DMS153 treated with DMSO at 0.1 percent for 48 hours (cell line): Measurements from ENCODE around the gene ZNF280B.
A peak's percentile ranks its signal among the peaks of the same experiment; 100 is the strongest.
"Not testable (repeated sequence)": the region's sequence is repeated elsewhere in the genome, so short reads cannot be mapped to it uniquely, and the experiment has no call there.

Source experiments
- DNase-seq: peaks from one replicate; lab custom pipeline; 2025; ENCODE audit not compliant: unreplicated experiment; lab: John Stamatoyannopoulos, UW

The ZNF280B gene

GRCh38 chr22:22465094-22465602 lies 43.4 kb downstream of the ZNF280B start:
- no peak for DNase-seq

GRCh38 chr22:22464541-22465054 lies 43.9 kb downstream of the ZNF280B start:
- no peak for DNase-seq

GRCh38 chr22:22463855-22464540 lies 44.5 kb downstream of the ZNF280B start:
- peak; percentile 58 for DNase-seq

GRCh38 chr22:22462813-22463567 lies 45.6 kb downstream of the ZNF280B start:
- DNase-seq = no peak

GRCh38 chr22:22461583-22461982 lies 47.0 kb downstream of the ZNF280B start:
- no peak for DNase-seq

GRCh38 chr22:22461111-22461510 lies 47.4 kb downstream of the ZNF280B start:
- DNase-seq = no peak

GRCh38 chr22:22460635-22461034 lies 47.9 kb downstream of the ZNF280B start:
- no peak for DNase-seq

- no peak for DNase-seq
Measured at GRCh38 chr22:22460060-22460459, 48.5 kb downstream of the ZNF280B start.

- DNase-seq = no peak
Measured at GRCh38 chr22:22458896-22459588, 49.5 kb downstream of the ZNF280B start.

GRCh38 chr22:22458387-22458786 lies 50.2 kb downstream of the ZNF280B start:
- no peak for DNase-seq

- DNase-seq = no peak
Measured at GRCh38 chr22:22454997-22455396, 53.5 kb downstream of the ZNF280B start.

- DNase-seq = no peak
Measured at GRCh38 chr22:22452996-22453686, 55.4 kb downstream of the ZNF280B start.

GRCh38 chr22:22452211-22452610 lies 56.3 kb downstream of the ZNF280B start:
- DNase-seq = no peak

GRCh38 chr22:22450343-22450839 lies 58.2 kb downstream of the ZNF280B start:
- no peak for DNase-seq

GRCh38 chr22:22449819-22450218 lies 58.7 kb downstream of the ZNF280B start:
- DNase-seq = no peak

- no peak for DNase-seq
Measured at GRCh38 chr22:22446517-22446916, 62.0 kb downstream of the ZNF280B start.

- DNase-seq = not testable (repeated sequence)
Measured at GRCh38 chr22:22444007-22444589, 64.4 kb downstream of the ZNF280B start.

- no peak for DNase-seq
Measured at GRCh38 chr22:22442928-22443709, 65.4 kb downstream of the ZNF280B start.

GRCh38 chr22:22441626-22442025 lies 66.9 kb downstream of the ZNF280B start:
- DNase-seq = not testable (repeated sequence)

- no peak for DNase-seq
Measured at GRCh38 chr22:22440188-22440587, 68.4 kb downstream of the ZNF280B start.
